GM21619 (cell line): ENCODE data around the gene BET1L.

Experiments used
- ATAC-seq: cut with Tn5 transposase; IDR thresholded peaks from one replicate; pipeline ENCODE4 v1.9.1; 2021; ENCODE audit not compliant: unreplicated experiment

The BET1L gene

GRCh38 chr11:210803-211180 lies 3.6 kb upstream of the BET1L start:
- no peak for ATAC-seq

GRCh38 chr11:210122-210802 lies 3.1 kb upstream of the BET1L start:
- ATAC-seq, result no peak

- no peak for ATAC-seq
Observed at GRCh38 chr11:209275-210121, 2.3 kb upstream of the BET1L start.

- no peak for ATAC-seq
Observed at GRCh38 chr11:208917-209260, 1.7 kb upstream of the BET1L start.

GRCh38 chr11:208181-208916 lies 1.1 kb upstream of the BET1L start:
- ATAC-seq, result peak; percentile 36

- no peak for ATAC-seq
Observed at GRCh38 chr11:207863-208180, 623 bp upstream of the BET1L start.

GRCh38 chr11:206526-207207 lies 532 bp downstream of the BET1L start:
- ATAC-seq, result no peak

GRCh38 chr11:206002-206384 lies 1.2 kb downstream of the BET1L start:
- ATAC-seq, result no peak

- ATAC-seq, result no peak
Observed at GRCh38 chr11:205221-206001, 1.8 kb downstream of the BET1L start.

- ATAC-seq, result no peak
Observed at GRCh38 chr11:204587-205109, 2.6 kb downstream of the BET1L start.

- ATAC-seq, result no peak
Observed at GRCh38 chr11:203945-204586, 3.1 kb downstream of the BET1L start.

GRCh38 chr11:203056-203944 lies 3.9 kb downstream of the BET1L start:
- no peak for ATAC-seq

GRCh38 chr11:202490-202889 lies 4.7 kb downstream of the BET1L start:
- no peak for ATAC-seq

- ATAC-seq, result no peak
Observed at GRCh38 chr11:201966-202365, 5.2 kb downstream of the BET1L start.

GRCh38 chr11:200224-201003 lies 6.8 kb downstream of the BET1L start:
- no peak for ATAC-seq

GRCh38 chr11:199782-200181 lies 7.4 kb downstream of the BET1L start:
- ATAC-seq, result no peak

- ATAC-seq, result no peak
Observed at GRCh38 chr11:199004-199581, 8.1 kb downstream of the BET1L start.

GRCh38 chr11:198236-198806 lies 8.9 kb downstream of the BET1L start:
- ATAC-seq, result no peak
